ENCODE results near the gene CSTF1. TPM values are rescaled to one million over a fixed set of nuclear protein-coding genes. Genes with fewer than 3 reads are reported as not detected.
A peak's percentile ranks its signal among the peaks of the same experiment; 100 is the strongest.

Gene CSTF1
- total and polyA plus RNA-seq, 5 experiments from 2014 or later = 27.2 to 52.8 (median 33.3) TPM

- peak overlapping the region; percentile 94 to 99 (median 98) for H3K27ac Mint-ChIP-seq
- ATAC-seq = no peak
- H3K27me3 Mint-ChIP-seq = no peaks in the 10 kb centered on the region
- H3K4me1 Mint-ChIP-seq = peaks cover 31 to 68% (median 67%) of the 10 kb centered on the region in 4 donors
- POLR2A ChIA-PET = interaction anchor here (1.0 to 3.2 kb wide), 14 partner anchors 10 to 59 kb away, joined by 3 to 34 read pairs (median 4); partner anchors contain the start of genes AURKA, CSTF1, FAM210B and RTF2
- no peaks in the 10 kb centered on the region for H3K9me3 Mint-ChIP-seq
- DNase-seq = no peak
- H3K4me3 Mint-ChIP-seq = peak overlapping the region; percentile 88 to 98 (median 94)
- H3K36me3 Mint-ChIP-seq = peaks cover 0 to 12% (median 4%) of the 10 kb centered on the region in 3 donors
Measured at GRCh38 chr20:56412473-56412790, 20.0 kb downstream of the CSTF1 start.

- no peak for ATAC-seq
- Mint-ChIP-seq H3K4me1 (peaks cover 37 to 74% (median 72%) of the 10 kb centered on the region in 4 donors), H3K27ac (peak overlapping the region; percentile 94 to 99 (median 98)), H3K4me3 (peak overlapping the region; percentile 88 to 98 (median 94)), H3K27me3 (no peaks in the 10 kb centered on the region), H3K9me3 (no peaks in the 10 kb centered on the region), H3K36me3 (peaks cover 0 to 7% (median 4%) of the 10 kb centered on the region in 3 donors)
- POLR2A ChIA-PET = interaction anchor here (0.6 to 3.2 kb wide), 11 partner anchors 9 to 56 kb away, joined by 3 to 34 read pairs (median 10); partner anchors contain the start of genes AURKA, CSTF1 and RTF2
- DNase-seq = peak in 1 of 10 donors; percentile 19
Measured at GRCh38 chr20:56412949-56413348, 20.5 kb downstream of the CSTF1 start.

- Mint-ChIP-seq H3K4me3 (peak overlapping the region; percentile 65 to 94 (median 91)), H3K9me3 (no peaks in the 10 kb centered on the region), H3K4me1 (peaks cover 46 to 89% (median 83%) of the 10 kb centered on the region in 4 donors), H3K27ac (peak overlapping the region; percentile 90 to 99 (median 97)), H3K27me3 (no peaks in the 10 kb centered on the region), H3K36me3 (peaks cover 0 to 4% (median 4%) of the 10 kb centered on the region in 3 donors)
- POLR2A ChIA-PET = interaction anchor here (0.7 to 2.2 kb wide), 7 partner anchors 9 to 1204 kb away, joined by 3 to 8 read pairs (median 3); partner anchors contain the start of genes AURKA and RTF2
- DNase-seq (peak in 6 of 10 donors; percentile 26 to 73 (median 49)), ATAC-seq (peak in 1 of 2 donors; percentile 35)
Measured at GRCh38 chr20:56414842-56415765, 22.7 kb downstream of the CSTF1 start.

- Mint-ChIP-seq H3K27ac (peak overlapping the region; percentile 94 to 99 (median 98)), H3K9me3 (no peaks in the 10 kb centered on the region), H3K4me3 (peak overlapping the region; percentile 68 to 89 (median 84)), H3K4me1 (peaks cover 53 to 92% (median 86%) of the 10 kb centered on the region in 4 donors), H3K36me3 (peaks cover 0 to 7% (median 4%) of the 10 kb centered on the region in 3 donors), H3K27me3 (no peaks in the 10 kb centered on the region)
- POLR2A ChIA-PET = interaction anchor here (0.5 to 3.3 kb wide), 10 partner anchors 11 to 93 kb away, joined by 3 to 20 read pairs (median 5); partner anchors contain the start of genes AURKA, CSTF1 and RTF2
- ATAC-seq (no peak), DNase-seq (no peak)
Measured at GRCh38 chr20:56417402-56417801, 25.0 kb downstream of the CSTF1 start.

GRCh38 chr20:56417911-56418310 lies 25.5 kb downstream of the CSTF1 start:
- H3K4me3 Mint-ChIP-seq = peak overlapping the region; percentile 68 to 89 (median 84)
- no peak for DNase-seq
- peak overlapping the region; percentile 94 to 99 (median 98) for H3K27ac Mint-ChIP-seq
- peaks cover 52 to 92% (median 86%) of the 10 kb centered on the region in 4 donors for H3K4me1 Mint-ChIP-seq
- H3K27me3 Mint-ChIP-seq = no peaks in the 10 kb centered on the region
- peaks cover 0 to 7% (median 4%) of the 10 kb centered on the region in 3 donors for H3K36me3 Mint-ChIP-seq
- ATAC-seq = no peak
- POLR2A ChIA-PET = interaction anchor here (0.5 to 3.3 kb wide), 11 partner anchors 11 to 92 kb away, joined by 3 to 20 read pairs (median 5); partner anchors contain the start of genes AURKA, CSTF1 and RTF2
- H3K9me3 Mint-ChIP-seq = no peaks in the 10 kb centered on the region

- Mint-ChIP-seq H3K36me3 (peaks cover 0 to 7% (median 4%) of the 10 kb centered on the region in 3 donors), H3K27me3 (no peaks in the 10 kb centered on the region), H3K4me1 (peaks cover 52 to 91% (median 85%) of the 10 kb centered on the region in 4 donors), H3K4me3 (peak overlapping the region; percentile 68 to 89 (median 84)), H3K27ac (peak overlapping the region; percentile 94 to 99 (median 98)), H3K9me3 (no peaks in the 10 kb centered on the region)
- peak in 6 of 10 donors; percentile 39 to 78 (median 50) for DNase-seq
- POLR2A ChIA-PET = interaction anchor here (1.0 to 3.3 kb wide), 10 partner anchors 11 to 92 kb away, joined by 3 to 20 read pairs (median 5); partner anchors contain the start of genes AURKA, CSTF1 and RTF2
- peak; percentile 71 to 74 for ATAC-seq
Measured at GRCh38 chr20:56418385-56418861, 26.0 kb downstream of the CSTF1 start.

GRCh38 chr20:56420028-56420427 lies 27.6 kb downstream of the CSTF1 start:
- Mint-ChIP-seq H3K4me3 (peak overlapping the region in 1 of 10 donors; percentile 14), H3K27ac (peak overlapping the region; percentile 94 to 99 (median 98)), H3K27me3 (no peaks in the 10 kb centered on the region), H3K4me1 (peaks cover 44 to 86% (median 74%) of the 10 kb centered on the region in 4 donors), H3K9me3 (no peaks in the 10 kb centered on the region), H3K36me3 (peaks cover 0 to 10% (median 0%) of the 10 kb centered on the region in 3 donors)
- DNase-seq = no peak
- POLR2A ChIA-PET = interaction anchor here (0.6 to 4.0 kb wide), 5 partner anchors 8 to 38 kb away, joined by 7 to 34 read pairs (median 16); partner anchors contain the start of genes AURKA, CASS4 and CSTF1
- ATAC-seq = no peak

GRCh38 chr20:56420940-56421688 lies 28.7 kb downstream of the CSTF1 start:
- DNase-seq = peak in 1 of 10 donors; percentile 17
- Mint-ChIP-seq H3K9me3 (no peaks in the 10 kb centered on the region), H3K36me3 (peaks cover 0 to 10% (median 0%) of the 10 kb centered on the region in 3 donors), H3K27ac (peak overlapping the region; percentile 92 to 99 (median 98)), H3K27me3 (no peaks in the 10 kb centered on the region), H3K4me1 (peaks cover 46 to 85% (median 70%) of the 10 kb centered on the region in 4 donors), H3K4me3 (peak overlapping the region; percentile 46 to 77 (median 66))
- POLR2A ChIA-PET = interaction anchor here (0.6 to 4.0 kb wide), 5 partner anchors 8 to 310 kb away, joined by 4 to 34 read pairs (median 7); partner anchors contain the start of genes AURKA, CASS4 and CSTF1
- ATAC-seq = no peak

- DNase-seq (no peak), ATAC-seq (no peak)
- Mint-ChIP-seq H3K27me3 (no peaks in the 10 kb centered on the region), H3K27ac (peak overlapping the region; percentile 86 to 99 (median 96)), H3K4me3 (peak overlapping the region in 9 of 10 donors; percentile 37 to 75 (median 67)), H3K36me3 (peaks cover 0 to 12% (median 0%) of the 10 kb centered on the region in 3 donors), H3K4me1 (peaks cover 39 to 79% (median 61%) of the 10 kb centered on the region in 4 donors), H3K9me3 (no peaks in the 10 kb centered on the region)
- POLR2A ChIA-PET = interaction anchor here (0.7 to 4.0 kb wide), 6 partner anchors 10 to 39 kb away, joined by 3 to 34 read pairs (median 7); partner anchors contain the start of genes AURKA, CASS4 and CSTF1
Measured at GRCh38 chr20:56422076-56422823, 29.8 kb downstream of the CSTF1 start.

- Mint-ChIP-seq H3K27ac (peak overlapping the region; percentile 56 to 99 (median 96)), H3K4me1 (peaks cover 34 to 79% (median 61%) of the 10 kb centered on the region in 4 donors), H3K27me3 (no peaks in the 10 kb centered on the region), H3K36me3 (peaks cover 0 to 17% (median 0%) of the 10 kb centered on the region in 3 donors), H3K9me3 (no peaks in the 10 kb centered on the region), H3K4me3 (peak overlapping the region in 8 of 10 donors; percentile 57 to 75 (median 68))
- POLR2A ChIA-PET = interaction anchor here (1.7 to 4.0 kb wide), 4 partner anchors 11 to 30 kb away, joined by 3 to 34 read pairs (median 7); partner anchors contain the start of genes AURKA, CASS4 and CSTF1
- DNase-seq = no peak
- ATAC-seq = no peak
Measured at GRCh38 chr20:56422824-56423189, 30.4 kb downstream of the CSTF1 start.
